HCT116 (cell line): Measurements from ENCODE around the gene SENP3. TPM values are rescaled to one million over a fixed set of nuclear protein-coding genes. Genes with fewer than 3 reads are reported as not detected.
A peak's percentile ranks its signal among the peaks of the same experiment; 100 is the strongest.

Source experiments
- ATAC-seq: fragments of 200-7000 bp; cut with Tn5 transposase; 2 replicates; pipeline ENCODE4 v1.9.1; 2020; ENCODE audit warnings: mild to moderate bottlenecking, moderate library complexity
- BruUV-seq: library from RNA; stranded (reverse); fragments of 400-500 nt; replicated peaks from 2 replicates; lab custom pipeline; 2021; lab: Mats Ljungman, UMichigan
- CTCF ChIA-PET: fragments of 300-600 bp; sonication (Branson Sonifier 250); formaldehyde crosslinking; loops from one replicate; lab custom pipeline; 2021; ENCODE audit warnings: antibody characterized with exemption; lab: Charles Lee
- POLR2A ChIA-PET: fragments of 300-600, 350-600 bp; sonication (Branson Sonifier 250); formaldehyde crosslinking; loops from one replicate; lab custom pipeline; 2021; ENCODE audit warnings: antibody characterized with exemption; lab: Charles Lee
- RAD21 ChIA-PET, 2 experiments: fragments of 300-600 bp; sonication (Branson Sonifier 250); formaldehyde crosslinking; loops; one replicate each; lab custom pipeline; 2023; ENCODE audit warnings: low total read pairs in 2 of 2; ENCODE audit not compliant: uncharacterized antibody in 2 of 2, unreplicated experiment in 2 of 2, low non-redundant PET in 1 of 2; lab: Charles Lee
- DNase-seq: peaks from one replicate; pipeline ENCODE4 v3.0.0-alpha.2; 2010; ENCODE audit warnings: low read depth, low spot score
- H2AFZ ChIP-seq: fragments of 200-600 bp; shearing (Covaris generic), sonication (generic); 2 replicates; pipeline ENCODE4 v1.6.1; 2017; ENCODE audit warnings: low read depth, mixed run types, mixed read lengths, antibody characterized with exemption, low read length; ENCODE audit not compliant: poor library complexity, severe bottlenecking
- H3K27ac ChIP-seq: 2 replicates; pipeline ENCODE4 v1.5.1; 2012; ENCODE audit warnings: low read depth, low read length
- H3K27me3 ChIP-seq: fragments of 200-600 bp; sonication (generic); 2 replicates; pipeline ENCODE4 v1.6.1; 2016; ENCODE audit warnings: mixed run types, low read length, mixed read lengths; ENCODE audit not compliant: insufficient read depth
- H3K36me3 ChIP-seq, 2 experiments: fragments of 200-500 bp in 1 of 2; fragments of 200-600 bp in 1 of 2; sonication (Bioruptor generic) in 1 of 2; sonication (generic) in 1 of 2; 2 replicates each; pipeline versions ENCODE4 v1.5.1 to v1.6.1; 2014 to 2016; ENCODE audit warnings: low read length in 2 of 2, inconsistent platforms in 1 of 2, mixed read lengths in 1 of 2, mixed run types in 1 of 2; ENCODE audit not compliant: insufficient read depth in 2 of 2, control insufficient read depth in 1 of 2
- H3K4me1 ChIP-seq, 2 experiments: fragments of 200-600 bp in 1 of 2; sonication (generic) in 1 of 2; 2 replicates each; pipeline versions ENCODE4 v1.5.1 to v1.6.1; 2012 to 2017; ENCODE audit warnings: low read length in 2 of 2, inconsistent platforms in 1 of 2, mild to moderate bottlenecking in 1 of 2, mixed read lengths in 1 of 2, mixed run types in 1 of 2, moderate library complexity in 1 of 2; ENCODE audit not compliant: insufficient read depth in 2 of 2, control insufficient read depth in 1 of 2
- H3K4me2 ChIP-seq: fragments of 200-600 bp; sonication (generic); 2 replicates; pipeline ENCODE4 v1.6.1; 2017; ENCODE audit warnings: mixed run types, low read length, mixed read lengths
- H3K4me3 ChIP-seq, 2 experiments: fragments of 200-600 bp in 1 of 2; sonication (generic) in 1 of 2; replicated peaks in 1 of 2; 2 replicates each; pipeline ENCODE4 v1.5.1; 2011 to 2016; ENCODE audit warnings: low read length in 2 of 2, control low read depth in 1 of 2, low read depth in 1 of 2, mild to moderate bottlenecking in 1 of 2, mixed read lengths in 1 of 2, mixed run types in 1 of 2
- H3K79me2 ChIP-seq: fragments of 200-600 bp; sonication (generic); 2 replicates; pipeline ENCODE4 v1.6.1; 2017; ENCODE audit warnings: mild to moderate bottlenecking, mixed run types, low read length, moderate library complexity, mixed read lengths; ENCODE audit not compliant: insufficient read depth
- H3K9ac ChIP-seq: fragments of 200-600 bp; sonication (generic); 2 replicates; pipeline ENCODE4 v1.6.1; 2016; ENCODE audit warnings: low read length, mixed read lengths
- H3K9me2 ChIP-seq: fragments of 200-600 bp; sonication (generic), shearing (Covaris generic); 2 replicates; pipeline ENCODE4 v1.6.1; 2017; ENCODE audit warnings: mixed run types, mild to moderate bottlenecking, moderate library complexity; ENCODE audit not compliant: insufficient read depth
- H3K9me3 ChIP-seq, 2 experiments: fragments of 200-500 bp in 1 of 2; fragments of 200-600 bp in 1 of 2; sonication (Bioruptor generic) in 1 of 2; sonication (generic) in 1 of 2; 2 replicates each; pipeline ENCODE4 v1.6.1; 2014 to 2017; ENCODE audit warnings: low read length in 2 of 2, mixed read lengths in 2 of 2, inconsistent platforms in 1 of 2, low read depth in 1 of 2, mild to moderate bottlenecking in 1 of 2, mixed run types in 1 of 2, moderate library complexity in 1 of 2; ENCODE audit not compliant: control insufficient read depth in 1 of 2, insufficient read depth in 1 of 2
- H4K20me1 ChIP-seq: fragments of 200-600 bp; sonication (generic), shearing (Covaris generic); 2 replicates; pipeline ENCODE4 v1.6.1; 2017; ENCODE audit warnings: mixed run types, mild to moderate bottlenecking, moderate library complexity; ENCODE audit not compliant: insufficient read depth
- ATF3 ChIP-seq: IDR thresholded peaks from 2 replicates; pipeline ENCODE4 v1.6.1; 2012
- CBX3 ChIP-seq: IDR thresholded peaks from 2 replicates; pipeline ENCODE4 v1.6.1; 2012; ENCODE audit warnings: low read depth
- CEBPB ChIP-seq: IDR thresholded peaks from 2 replicates; pipeline ENCODE4 v1.6.1; 2012; ENCODE audit warnings: low read depth
- CTCF ChIP-seq, 3 experiments: fragments of 200-600 bp in 1 of 3; sonication (generic) in 1 of 3; IDR thresholded peaks in 2 of 3; conservative IDR thresholded peaks in 1 of 3; 2 replicates each; pipeline ENCODE4 v1.5.1; 2012 to 2017; ENCODE audit warnings: low read depth in 2 of 3, low read length in 2 of 3, antibody characterized with exemption in 1 of 3, borderline replicate concordance in 1 of 3, control low read depth in 1 of 3, mild to moderate bottlenecking in 1 of 3, mixed read lengths in 1 of 3, mixed run types in 1 of 3, moderate library complexity in 1 of 3; ENCODE audit not compliant: insufficient read depth in 1 of 3
- EZH2phosphoT487 ChIP-seq: fragments of 200-600 bp; IDR thresholded peaks from 2 replicates; pipeline ENCODE4 v1.6.1; 2018; ENCODE audit warnings: antibody characterized with exemption, borderline replicate concordance
- FOSL1 ChIP-seq: IDR thresholded peaks from 2 replicates; pipeline ENCODE4 v1.6.1; 2012; ENCODE audit warnings: low read depth
- JUND ChIP-seq: IDR thresholded peaks from 2 replicates; pipeline ENCODE4 v1.6.1; 2012
- POLR2AphosphoS5 ChIP-seq: IDR thresholded peaks from 2 replicates; pipeline ENCODE4 v1.6.1; 2011; ENCODE audit warnings: mild to moderate bottlenecking, low read depth, low read length, moderate library complexity
- SRF ChIP-seq: IDR thresholded peaks from 2 replicates; pipeline ENCODE4 v1.6.1; 2012; ENCODE audit warnings: low read depth
- TCF7L2 ChIP-seq: IDR thresholded peaks from 2 replicates; pipeline ENCODE4 v1.7.0; 2011; ENCODE audit warnings: borderline replicate concordance, inconsistent platforms; ENCODE audit not compliant: insufficient read depth, insufficient read length; ENCODE audit errors: extremely low read depth
- YY1 ChIP-seq: IDR thresholded peaks from 2 replicates; pipeline ENCODE4 v1.6.1; 2011; ENCODE audit warnings: low read length, low read depth, moderate library complexity, mild to moderate bottlenecking; ENCODE audit not compliant: insufficient replicate concordance; ENCODE audit errors: extremely low read depth
- ZFX ChIP-seq: fragments of 450-650 bp; IDR thresholded peaks from 2 replicates; pipeline ENCODE4 v1.6.1; 2017
- ZNF274 ChIP-seq: fragments of 200-500 bp; sonication (Bioruptor generic); IDR thresholded peaks from 2 replicates; pipeline ENCODE4 v1.6.1; 2014; ENCODE audit warnings: mild to moderate bottlenecking, low read depth, low read length, inconsistent platforms
- intact Hi-C: fragments of 100-400 bp; cut with micrococcal nuclease; formaldehyde crosslinking; loops from 2 replicates; pipeline ENCODE4 v1.10.0; 2022
- total RNA-seq: library from RNA; stranded (reverse); gene quantifications from one replicate; pipeline ENCODE4 v1.2.1, GENCODE V29; 2021; ENCODE audit not compliant: unreplicated experiment
- TF ChIP-seq, protein P1 (sequence below): IDR thresholded peaks from 2 replicates; pipeline ENCODE4 v1.6.1; 2012
- TF ChIP-seq, protein P2 (sequence below): IDR thresholded peaks from 2 replicates; pipeline ENCODE4 v1.6.1; 2011; ENCODE audit warnings: mild to moderate bottlenecking, low read length, moderate library complexity; ENCODE audit not compliant: insufficient replicate concordance; ENCODE audit errors: extremely low read depth
- TF ChIP-seq, protein P3 (sequence below): IDR thresholded peaks from 2 replicates; pipeline ENCODE4 v1.6.1; 2012; ENCODE audit warnings: low read depth

SENP3 gene
- total RNA-seq, 1 experiment from 2014 or later: 73.8 TPM

- ATAC-seq: no peak
- Histone ChIP-seq H4K20me1 (peaks cover 14% of the 10 kb centered on the region; the same call in 1 of the 2 replicates), H3K79me2 (peaks cover 66% of the 10 kb centered on the region), H3K9ac (no peak overlapping the region), H3K4me2 (peak overlapping the region; percentile 58; the same call in 1 of the 2 replicates), H3K9me2 (no peaks in the 10 kb centered on the region), H3K27ac (no peak overlapping the region), H3K4me3 (no peak overlapping the region), H3K4me1 (peaks cover 14 to 72% of the 10 kb centered on the region in 2 experiments), H3K36me3 (peaks cover 17 to 34% of the 10 kb centered on the region in 2 experiments)
- no TSS peak for BruUV-seq
- intact Hi-C loops: loop anchor here (5.0 kb wide), 1 partner anchor 256 kb away; no protein-coding TSS in a partner anchor
- RAD21 ChIA-PET: no interaction called here
- TF ChIP-seq EZH2phosphoT487 (no peak), POLR2AphosphoS5 (no peak), YY1 (no peak), CBX3 (no peak), TCF7L2 (no peak), ZNF274 (no peak), ZFX (no peak), FOSL1 (no peak), CEBPB (no peak), SRF (no peak), CTCF (IDR thresholded peaks at IDR 0.05 in 2 of 3, conservative IDR thresholded peaks at IDR 0.05 in 1 of 3; ENCODE audit: borderline replicate concordance in 1 of 3, insufficient read depth in 1 of 3, low read depth in 2 of 3, low read length in 2 of 3) (no peak), ATF3 (no peak), JUND (no peak)
- TF ChIP-seq, protein P1, sequence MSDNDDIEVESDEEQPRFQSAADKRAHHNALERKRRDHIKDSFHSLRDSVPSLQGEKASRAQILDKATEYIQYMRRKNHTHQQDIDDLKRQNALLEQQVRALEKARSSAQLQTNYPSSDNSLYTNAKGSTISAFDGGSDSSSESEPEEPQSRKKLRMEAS: no peak
- TF ChIP-seq, protein P2, sequence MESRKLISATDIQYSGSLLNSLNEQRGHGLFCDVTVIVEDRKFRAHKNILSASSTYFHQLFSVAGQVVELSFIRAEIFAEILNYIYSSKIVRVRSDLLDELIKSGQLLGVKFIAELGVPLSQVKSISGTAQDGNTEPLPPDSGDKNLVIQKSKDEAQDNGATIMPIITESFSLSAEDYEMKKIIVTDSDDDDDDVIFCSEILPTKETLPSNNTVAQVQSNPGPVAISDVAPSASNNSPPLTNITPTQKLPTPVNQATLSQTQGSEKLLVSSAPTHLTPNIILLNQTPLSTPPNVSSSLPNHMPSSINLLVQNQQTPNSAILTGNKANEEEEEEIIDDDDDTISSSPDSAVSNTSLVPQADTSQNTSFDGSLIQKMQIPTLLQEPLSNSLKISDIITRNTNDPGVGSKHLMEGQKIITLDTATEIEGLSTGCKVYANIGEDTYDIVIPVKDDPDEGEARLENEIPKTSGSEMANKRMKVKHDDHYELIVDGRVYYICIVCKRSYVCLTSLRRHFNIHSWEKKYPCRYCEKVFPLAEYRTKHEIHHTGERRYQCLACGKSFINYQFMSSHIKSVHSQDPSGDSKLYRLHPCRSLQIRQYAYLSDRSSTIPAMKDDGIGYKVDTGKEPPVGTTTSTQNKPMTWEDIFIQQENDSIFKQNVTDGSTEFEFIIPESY: no peak
- TF ChIP-seq, protein P3, sequence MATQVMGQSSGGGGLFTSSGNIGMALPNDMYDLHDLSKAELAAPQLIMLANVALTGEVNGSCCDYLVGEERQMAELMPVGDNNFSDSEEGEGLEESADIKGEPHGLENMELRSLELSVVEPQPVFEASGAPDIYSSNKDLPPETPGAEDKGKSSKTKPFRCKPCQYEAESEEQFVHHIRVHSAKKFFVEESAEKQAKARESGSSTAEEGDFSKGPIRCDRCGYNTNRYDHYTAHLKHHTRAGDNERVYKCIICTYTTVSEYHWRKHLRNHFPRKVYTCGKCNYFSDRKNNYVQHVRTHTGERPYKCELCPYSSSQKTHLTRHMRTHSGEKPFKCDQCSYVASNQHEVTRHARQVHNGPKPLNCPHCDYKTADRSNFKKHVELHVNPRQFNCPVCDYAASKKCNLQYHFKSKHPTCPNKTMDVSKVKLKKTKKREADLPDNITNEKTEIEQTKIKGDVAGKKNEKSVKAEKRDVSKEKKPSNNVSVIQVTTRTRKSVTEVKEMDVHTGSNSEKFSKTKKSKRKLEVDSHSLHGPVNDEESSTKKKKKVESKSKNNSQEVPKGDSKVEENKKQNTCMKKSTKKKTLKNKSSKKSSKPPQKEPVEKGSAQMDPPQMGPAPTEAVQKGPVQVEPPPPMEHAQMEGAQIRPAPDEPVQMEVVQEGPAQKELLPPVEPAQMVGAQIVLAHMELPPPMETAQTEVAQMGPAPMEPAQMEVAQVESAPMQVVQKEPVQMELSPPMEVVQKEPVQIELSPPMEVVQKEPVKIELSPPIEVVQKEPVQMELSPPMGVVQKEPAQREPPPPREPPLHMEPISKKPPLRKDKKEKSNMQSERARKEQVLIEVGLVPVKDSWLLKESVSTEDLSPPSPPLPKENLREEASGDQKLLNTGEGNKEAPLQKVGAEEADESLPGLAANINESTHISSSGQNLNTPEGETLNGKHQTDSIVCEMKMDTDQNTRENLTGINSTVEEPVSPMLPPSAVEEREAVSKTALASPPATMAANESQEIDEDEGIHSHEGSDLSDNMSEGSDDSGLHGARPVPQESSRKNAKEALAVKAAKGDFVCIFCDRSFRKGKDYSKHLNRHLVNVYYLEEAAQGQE: no peak
- TF ChIP-seq, all 23 proteins: peak for 0
- Histone ChIP-seq H3K27me3 (no peaks in the 10 kb centered on the region), H2AFZ (no peak overlapping the region), H3K9me3 (no peaks in the 10 kb centered on the region)
- no peak for DNase-seq
- POLR2A ChIA-PET: interaction anchor here (1.1 kb wide), 1 partner anchor 106 kb away, joined by 4 read pairs; the partner anchor contains the start of gene TP53
- CTCF ChIA-PET: interaction anchor here (0.7 kb wide), 1 partner anchor 32 kb away, joined by 3 read pairs; the partner anchor contains the start of gene TNFSF12
Observed at GRCh38 chr17:7580604-7581575, 19.2 kb downstream of the SENP3 start.
